DMS53 (cell line): ENCODE data around the gene OR6K2.

Experiments used
- DNase-seq: peaks from one replicate; lab custom pipeline; 2025; lab: John Stamatoyannopoulos, UW

OR6K2 gene

DNA sequence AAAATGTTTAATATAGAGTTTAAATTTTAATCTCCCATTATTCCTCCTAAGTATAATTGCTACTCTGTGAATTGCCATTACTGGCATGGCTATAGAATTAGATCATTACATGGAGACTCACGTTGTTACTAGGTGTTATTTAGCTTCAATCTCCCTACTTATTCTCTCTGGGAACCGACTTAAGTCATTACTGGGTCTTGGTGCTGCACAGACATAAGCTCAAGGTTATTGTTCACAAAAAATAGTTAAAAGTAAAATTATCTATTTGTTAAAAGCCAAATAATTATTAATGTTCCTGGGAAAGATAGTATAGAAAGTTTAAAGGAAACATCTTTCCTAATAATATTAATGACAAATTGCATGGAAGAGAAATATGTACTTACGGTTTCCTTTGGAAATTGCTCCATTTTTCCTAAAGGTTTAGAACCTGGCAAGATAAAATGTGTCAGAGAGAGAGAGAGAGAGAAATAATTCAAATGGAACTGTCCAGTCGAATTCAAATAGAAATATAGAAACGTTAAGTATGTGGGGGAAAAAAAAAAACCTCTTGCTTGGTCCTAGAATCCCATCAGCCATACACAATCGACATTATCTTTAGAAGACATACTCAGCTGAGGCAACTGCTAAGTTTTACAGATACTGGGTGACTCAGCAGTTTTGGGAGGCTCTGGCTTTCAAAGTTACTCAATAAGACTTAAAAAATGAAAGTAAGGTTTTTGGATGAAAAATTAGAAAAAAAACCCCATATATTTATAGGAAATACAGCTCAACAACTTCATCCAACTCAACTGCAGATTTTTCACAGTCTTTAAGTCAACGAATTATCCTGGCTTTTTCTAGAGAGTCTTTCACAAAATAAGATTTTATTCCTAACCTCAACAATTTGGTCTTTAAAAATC lies 14.1 kb downstream of the OR6K2 start, which contains the start of gene SPTA1:
Gene SPTA1 (minus strand): TSS at position 605 of the 899 bp plus-strand sequence. CDS start 198 bp downstream, at position 407.
- peak; percentile 5 for DNase-seq

DNA sequence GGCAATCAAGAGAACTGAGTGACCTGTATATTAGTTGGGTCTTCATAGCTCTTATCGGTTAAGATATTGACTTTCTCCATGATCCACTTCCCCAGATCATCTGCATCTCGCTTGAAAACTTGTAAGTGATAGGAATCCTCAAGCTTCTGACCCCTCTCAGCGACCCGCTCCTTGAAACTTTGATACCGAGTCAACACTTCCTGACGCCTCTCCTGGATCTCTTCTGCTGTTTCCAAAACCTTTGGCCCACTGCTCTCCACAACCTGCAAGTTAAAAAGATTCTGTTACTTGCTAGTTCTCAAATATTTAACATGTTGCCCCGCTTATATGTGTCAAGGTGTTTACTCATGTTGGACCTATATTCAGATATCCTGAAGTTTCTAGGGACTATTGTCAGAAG lies 15.4 kb downstream of the OR6K2 start:
- no peak for DNase-seq

DNA sequence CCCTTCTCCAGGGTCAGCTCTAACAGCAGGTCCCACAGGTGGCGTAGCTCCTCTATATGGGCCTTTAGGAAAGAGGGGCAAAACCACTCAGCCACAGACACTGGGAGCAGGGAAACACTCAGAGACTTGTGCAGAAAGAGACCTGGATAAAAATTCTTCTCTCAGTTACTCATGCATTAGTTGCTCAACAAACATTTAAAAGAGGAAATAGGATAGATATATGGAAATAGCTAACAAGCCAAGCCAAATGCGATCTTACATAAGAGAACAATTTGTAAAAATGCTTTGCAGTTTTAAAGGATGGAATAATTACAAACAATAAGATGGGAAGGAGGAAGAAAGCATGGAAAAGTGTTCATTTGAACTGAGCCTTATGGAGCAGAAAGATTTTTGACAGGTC lies 18.8 kb downstream of the OR6K2 start:
- DNase-seq = no peak

DNA sequence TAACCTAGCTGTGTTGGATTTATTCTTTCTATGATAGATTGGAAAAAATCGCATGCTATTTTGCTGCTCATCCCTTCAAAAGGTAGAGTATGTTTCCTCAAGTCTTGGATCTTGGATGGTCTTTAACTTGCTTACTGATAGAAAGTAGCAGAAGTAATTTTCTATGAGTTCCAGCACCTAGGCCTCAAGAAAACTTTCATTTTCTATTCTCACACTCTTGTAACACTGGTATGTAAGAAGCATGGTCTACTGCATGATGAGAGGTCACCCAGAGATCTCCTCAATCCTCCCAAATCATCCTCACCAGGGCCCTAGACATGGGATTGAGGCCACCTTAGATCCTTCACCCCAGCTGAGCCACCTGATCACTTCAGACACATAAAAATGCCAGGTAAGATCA lies 21.2 kb downstream of the OR6K2 start:
- DNase-seq = no peak

DNA sequence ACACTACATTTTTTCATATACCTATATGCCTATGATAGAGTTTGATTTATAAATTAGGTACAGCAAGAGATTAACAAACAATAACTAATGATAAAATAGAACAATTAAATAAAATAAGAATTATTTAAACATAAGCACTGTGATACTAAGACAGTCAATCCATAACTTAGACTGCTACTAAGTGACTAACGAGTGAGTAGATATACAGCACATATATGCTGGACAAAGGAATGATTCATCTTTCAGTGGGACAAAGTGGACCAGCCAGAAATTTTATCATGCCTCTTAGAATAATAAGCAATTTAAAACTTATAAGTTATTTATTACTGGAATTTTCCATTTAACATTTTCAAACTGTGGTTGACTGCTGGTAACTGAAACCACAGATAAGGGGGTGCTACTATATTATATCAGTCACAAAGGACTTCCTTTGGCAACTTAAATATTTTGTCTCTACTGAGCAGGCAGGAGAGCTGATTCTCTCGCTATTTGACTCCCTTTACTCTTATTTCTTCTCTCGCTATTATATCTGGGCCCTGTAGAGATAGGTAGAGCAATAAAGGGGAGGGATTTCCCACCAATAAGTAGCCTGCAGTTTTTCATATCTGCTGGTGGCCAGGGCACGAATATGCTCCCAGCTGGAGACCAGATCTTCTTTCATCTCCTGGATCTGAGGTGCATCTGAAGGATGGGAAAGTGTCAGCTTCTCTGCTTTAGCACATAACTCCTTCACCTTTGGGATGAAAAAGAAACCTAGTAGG lies 24.7 kb downstream of the OR6K2 start:
- DNase-seq = no peak

DNA sequence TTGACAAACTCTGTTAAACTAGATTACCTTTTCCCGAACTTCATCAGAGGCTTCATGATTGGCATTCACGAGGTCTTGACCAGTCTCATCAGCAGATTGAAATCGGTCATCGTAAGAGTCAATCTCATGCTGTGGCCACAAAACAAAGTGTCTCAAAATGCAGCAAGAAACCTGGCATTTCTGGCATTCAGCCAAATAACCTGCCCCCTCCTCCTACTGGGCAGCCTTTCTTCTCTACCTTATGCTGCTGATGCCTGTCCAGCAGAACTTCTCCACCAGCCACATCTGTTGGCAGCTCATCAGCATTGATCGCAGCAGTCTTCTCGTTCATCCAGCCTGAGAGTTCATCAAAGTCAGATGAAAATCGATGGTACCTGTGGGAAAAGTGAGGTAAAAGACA lies 26.1 kb downstream of the OR6K2 start:
- no peak for DNase-seq

DNA sequence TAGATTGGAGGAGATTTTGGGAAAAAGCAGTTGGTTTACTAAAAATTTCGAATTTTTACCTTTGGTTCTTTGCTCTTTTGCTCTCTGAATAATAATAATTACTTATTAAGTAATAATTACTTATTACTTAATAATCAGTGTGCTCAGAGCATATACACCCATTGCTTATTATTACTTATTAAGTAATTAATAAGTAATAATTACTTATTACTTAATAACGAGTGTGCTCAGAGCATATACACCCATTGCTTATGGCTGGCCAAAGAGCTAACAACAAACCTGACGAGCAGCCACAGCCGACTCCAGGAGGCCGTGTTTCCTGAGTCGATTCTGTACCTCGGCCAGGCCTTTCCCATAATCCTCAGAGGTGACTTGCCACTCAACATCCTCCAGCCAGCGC lies 34.4 kb downstream of the OR6K2 start:
- no peak for DNase-seq

DNA sequence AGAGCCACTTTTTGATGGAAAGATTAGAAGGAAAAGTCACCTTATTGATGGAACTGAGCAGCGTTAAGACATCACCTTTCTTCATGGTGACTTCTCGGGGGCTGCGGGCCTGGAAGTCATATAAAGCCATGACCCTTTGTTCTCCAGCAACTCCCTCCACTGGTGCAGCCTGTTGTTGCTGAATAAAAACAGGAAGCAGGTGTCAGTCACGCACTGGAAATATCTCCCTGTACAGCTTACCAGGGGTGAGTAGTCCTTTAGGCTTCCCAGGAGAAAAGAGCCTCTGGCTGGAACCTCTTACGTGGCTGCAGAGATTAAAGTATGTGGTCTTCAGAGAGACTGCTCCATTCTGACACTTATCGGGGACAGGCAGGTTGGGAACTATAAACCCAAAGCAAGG lies 45.9 kb downstream of the OR6K2 start:
- peak; percentile 92 for DNase-seq

DNA sequence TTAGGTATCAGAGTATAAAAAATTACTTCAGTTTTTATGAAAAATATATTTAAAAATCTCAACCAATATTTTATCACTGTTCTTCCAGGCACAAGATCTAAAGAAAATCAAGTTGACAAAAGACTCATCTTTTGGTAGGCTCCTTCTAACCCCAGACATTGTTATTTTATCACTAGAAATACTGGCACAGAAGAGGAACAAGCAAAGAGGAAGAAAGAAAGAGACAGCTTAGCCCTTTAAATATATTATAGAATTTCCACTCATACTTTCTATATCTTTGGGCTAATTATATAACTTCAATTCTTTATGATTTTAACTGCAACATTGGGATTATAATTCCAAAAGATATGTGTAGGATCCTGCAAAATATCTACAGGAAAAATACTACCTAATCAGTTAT lies 46.4 kb downstream of the OR6K2 start:
- no peak for DNase-seq

DNA sequence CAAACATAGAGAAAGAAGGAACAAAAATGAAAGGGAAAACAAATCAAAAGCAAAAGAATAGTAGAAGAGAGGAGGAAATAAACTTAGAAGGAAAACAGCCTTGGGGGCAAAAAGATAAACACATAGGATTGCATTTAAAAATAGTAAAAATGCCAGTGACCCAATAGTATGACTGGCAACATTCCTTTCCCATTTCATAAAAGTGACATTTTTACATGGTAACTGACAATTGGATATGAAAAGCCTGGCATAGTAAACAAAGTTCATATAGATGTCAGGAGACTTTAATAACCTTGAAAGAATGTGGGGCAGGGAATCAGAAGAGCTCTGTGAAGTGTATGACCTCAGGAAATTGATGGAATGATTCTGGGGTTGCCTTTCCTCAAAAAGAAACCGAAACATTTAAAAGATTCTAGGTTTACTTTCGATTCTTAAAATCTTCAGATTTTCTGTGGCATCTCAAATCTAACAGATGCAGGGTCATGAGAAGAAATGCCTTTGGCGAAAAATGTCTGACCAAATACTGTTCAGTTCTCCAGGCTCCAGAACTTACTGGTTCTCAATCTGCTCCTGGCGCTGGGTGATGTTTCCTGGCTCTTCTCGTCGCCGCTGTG lies 47.6 kb downstream of the OR6K2 start:
- no peak for DNase-seq
